GM19238 (cell line): ENCODE data around the gene HAPSTR1.
A peak's percentile ranks its signal among the peaks of the same experiment; 100 is the strongest.
"Not testable (repeated sequence)": the region's sequence is repeated elsewhere in the genome, so short reads cannot be mapped to it uniquely, and the experiment has no call there.

Experiments used
- DNase-seq: peaks from one replicate; pipeline ENCODE4 v3.0.0; 2011; ENCODE audit warnings: low spot score; ENCODE audit not compliant: insufficient read length

The HAPSTR1 gene

DNA sequence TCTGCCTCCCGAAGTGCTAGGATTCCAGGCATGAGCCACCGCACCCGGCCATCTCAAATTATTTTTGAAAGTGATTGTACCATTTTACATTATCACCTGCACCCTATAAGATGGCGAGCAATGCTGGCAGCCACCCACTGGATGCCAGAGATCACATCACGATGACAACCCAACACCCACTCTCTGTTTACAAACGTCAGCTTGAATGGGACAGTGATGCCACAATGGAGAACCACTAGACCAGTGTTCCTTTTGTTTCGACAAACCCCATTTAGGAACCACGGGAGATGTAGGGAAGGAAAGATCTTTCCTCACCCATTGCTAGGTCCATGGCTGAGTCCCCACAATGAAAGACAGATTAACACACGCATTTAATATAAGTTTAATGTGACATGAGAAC, 20.1 kb upstream of the HAPSTR1 start:
- DNase-seq = no peak

DNA sequence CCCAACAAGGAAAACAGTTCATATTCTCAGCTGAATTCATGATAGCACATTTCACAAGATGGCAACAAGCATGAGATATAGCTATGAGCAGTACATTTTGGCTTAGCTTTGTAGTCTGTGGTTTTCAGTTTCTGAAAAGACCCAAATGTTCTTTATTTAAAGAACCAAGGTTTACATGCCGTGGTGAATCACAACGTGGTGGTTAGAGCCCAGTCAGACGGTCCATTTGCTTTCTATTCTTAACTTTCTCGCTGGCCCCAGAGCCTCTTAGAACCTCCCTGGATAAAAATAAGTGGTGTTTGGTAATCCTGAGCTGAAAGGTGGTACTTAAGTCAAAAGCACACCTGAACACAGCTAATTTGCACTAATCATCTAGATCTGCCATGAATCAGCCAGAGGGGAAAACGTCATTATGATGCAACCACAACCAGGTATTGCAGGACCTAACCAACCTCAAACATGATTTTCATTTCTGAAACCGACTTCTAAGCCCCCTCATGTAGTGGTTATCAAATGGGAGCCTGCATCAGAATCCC, 18.6 kb upstream of the HAPSTR1 start:
- no peak for DNase-seq

DNA sequence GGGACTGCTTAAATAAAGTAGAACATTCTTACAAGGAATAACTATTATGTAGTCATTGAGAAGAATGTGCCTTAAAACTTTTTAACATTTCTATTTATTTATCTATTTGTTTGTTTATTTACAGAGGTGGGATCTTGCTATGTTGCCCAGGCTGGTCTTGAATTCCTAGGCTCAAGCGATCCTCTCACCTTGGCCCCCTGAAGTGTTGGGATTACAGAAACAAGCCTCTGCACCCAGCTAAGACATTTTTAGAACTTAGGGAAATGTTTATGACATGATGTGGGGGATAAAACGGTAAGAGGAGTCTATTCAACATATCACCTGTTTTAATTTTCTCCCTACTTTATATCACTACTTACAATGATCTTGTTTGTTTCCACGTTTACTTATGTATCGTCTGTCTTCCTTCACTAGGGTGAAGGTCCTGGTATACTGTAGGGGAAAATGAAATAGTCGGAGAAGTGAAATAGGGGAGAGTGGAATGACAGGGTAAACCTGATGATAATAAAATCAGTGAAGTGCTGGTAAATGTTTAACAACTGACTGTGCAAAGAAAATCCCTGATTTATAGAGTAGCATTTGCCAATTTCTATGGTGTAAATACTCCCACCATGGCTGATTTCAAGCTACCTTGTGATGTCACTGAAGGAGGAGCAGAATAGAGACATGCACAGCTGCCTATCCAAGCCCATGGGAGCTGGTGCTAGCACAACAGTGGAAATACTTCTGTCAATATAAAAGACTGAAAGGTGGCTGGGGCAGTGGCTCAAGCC, 16.0 kb upstream of the HAPSTR1 start:
- DNase-seq = no peak

DNA sequence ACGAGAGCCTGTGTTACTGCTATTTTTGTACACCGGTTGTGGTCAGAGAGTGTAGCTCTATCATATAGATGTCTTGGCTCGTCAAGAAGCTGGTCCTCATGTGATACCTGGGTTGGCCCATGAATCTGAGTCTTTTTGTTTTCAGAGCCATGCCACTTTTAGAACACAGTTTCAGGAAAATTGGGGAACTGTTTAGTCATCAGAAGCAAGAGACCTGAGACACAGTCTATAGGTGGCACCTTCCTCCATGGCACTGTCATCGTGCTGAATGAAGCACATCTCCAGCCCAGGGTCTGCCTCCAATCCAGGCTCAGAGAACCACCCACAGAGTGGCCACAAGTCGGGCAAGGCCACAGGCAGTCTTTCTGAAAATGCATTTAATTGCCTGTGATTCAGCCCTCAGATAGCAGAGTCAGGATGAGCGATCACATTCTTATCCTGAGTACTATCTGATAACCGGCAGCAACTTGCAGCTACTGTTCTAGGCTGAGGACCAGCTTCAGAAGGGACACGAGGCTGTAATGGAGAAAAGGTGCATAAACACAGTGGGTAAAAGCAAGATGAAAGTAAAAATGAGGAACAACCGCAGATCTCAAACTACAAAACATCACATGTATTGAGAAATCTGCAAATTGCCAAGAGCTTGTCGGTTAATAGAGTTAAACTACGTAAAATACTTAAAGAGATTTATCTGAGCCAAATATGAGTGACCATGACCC, 14.2 kb upstream of the HAPSTR1 start:
- no peak for DNase-seq

DNA sequence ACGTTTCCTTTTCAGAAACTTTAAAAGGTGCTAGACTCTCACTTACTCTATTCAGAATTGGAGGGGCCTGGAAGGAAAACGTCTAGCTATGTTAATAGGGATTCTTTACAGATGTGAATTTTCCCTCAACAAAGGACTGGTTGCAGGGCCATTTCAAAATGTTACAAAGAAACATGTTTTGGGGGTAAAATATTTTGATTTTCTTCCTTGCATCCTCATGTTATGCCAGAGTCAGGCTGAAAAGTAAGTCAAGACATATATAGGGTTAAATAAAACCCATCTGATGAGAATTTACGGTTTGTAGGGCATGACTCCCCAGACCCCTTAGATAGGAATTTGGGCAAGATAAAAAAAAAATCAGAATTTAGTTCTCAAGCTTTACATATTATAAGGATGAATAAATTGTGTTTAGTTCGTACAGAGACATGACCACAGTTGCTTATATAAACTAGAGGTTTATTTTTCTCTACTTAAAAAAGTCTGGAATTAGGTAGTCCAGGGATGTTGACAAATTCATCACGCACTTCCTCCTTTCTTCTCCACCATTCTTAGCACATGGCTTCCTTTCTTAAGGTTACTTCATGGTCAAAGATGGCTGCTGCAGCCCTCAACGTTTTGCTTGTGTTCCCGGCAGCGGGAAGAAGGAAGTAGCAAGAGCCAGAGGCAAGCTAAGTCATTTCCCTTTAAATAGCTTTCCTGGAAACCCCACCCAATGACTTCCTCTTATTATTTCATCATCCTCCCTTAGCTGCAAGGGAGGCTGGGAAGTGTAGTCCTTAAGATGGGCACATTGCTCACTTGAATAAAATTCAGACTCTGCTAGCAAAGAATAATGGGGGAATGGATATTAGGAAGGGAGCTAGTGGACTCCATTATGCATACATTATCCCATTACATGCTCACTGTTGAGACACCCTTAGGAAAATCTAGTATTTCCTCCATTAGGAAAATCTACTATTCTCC, 12.7 kb upstream of the HAPSTR1 start:
- peak; percentile 39 for DNase-seq

DNA sequence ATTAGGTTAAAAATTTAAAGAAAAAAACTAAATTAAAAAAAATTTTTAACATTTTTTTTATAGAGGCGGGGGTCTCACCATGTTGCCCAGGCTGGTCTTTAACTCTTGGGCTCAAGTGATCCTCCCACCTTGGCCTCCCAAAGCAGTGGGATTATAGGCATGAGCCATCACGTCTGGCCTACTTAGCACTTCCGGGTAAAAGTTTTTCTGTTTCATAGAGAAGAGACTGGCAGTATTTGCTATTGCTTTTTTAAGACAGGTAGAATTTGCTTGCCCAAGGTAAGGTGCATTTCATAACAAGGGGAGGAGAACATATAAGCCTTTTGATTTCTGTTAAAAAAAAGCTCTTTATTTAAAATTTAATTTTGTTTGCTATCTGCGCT, 12.0 kb upstream of the HAPSTR1 start:
- DNase-seq = no peak

DNA sequence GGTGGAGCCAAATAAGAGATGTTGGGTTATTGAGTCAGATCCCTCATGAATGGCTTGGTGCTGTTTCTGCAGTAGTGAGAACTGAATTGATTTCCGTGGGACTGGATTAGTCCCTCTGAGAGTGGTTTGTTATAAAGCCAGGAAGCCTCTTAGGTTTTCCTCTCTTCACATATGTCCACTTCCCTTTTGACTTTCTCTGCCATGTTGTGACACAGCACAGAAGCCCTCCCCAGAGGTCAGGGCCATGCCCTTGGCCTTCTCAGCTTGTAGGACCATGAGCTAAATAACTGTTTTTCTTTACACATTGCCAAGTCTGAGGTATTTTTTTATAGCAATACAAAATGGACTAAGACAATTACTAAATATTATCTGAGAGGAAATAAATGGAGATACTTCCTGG, 10.3 kb upstream of the HAPSTR1 start:
- no peak for DNase-seq

DNA sequence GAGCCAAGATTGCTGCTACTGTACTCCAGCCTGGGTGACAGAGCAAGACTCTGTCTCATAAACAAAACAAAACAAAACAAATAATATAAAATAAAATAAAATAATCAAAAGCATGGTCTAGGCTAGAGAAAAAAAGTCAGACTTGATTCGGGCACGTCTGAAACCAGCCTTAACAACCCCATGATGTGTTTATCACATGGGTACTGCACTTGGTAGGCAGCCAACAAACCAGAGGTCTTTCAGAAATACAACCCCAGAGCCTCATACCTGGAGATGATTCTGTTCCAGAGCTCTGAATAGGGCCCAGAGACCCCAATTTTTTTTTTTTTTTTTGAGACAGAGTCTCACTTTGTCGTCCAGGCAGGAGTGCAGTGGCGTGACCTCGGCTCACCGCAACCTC, 9.6 kb upstream of the HAPSTR1 start:
- DNase-seq = no peak

DNA sequence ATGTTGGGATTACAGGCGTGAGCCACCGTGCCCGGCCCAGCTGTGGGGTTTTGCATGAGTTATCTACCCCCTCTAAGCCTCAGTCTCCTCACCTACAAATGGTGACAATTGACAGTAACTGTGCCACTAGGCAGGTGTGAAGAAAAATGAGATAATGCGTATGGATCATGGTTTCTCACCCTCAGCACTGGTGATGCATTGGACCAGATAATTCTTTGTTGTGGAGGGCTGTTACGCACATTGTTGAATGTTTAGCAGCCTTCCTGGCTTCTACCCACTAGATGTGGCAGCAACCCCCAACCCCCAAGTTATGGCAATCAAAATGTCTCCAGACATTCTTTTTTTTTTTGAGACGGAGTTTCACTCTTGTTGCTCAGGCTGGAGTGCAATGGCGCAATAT, 9.0 kb upstream of the HAPSTR1 start:
- no peak for DNase-seq

DNA sequence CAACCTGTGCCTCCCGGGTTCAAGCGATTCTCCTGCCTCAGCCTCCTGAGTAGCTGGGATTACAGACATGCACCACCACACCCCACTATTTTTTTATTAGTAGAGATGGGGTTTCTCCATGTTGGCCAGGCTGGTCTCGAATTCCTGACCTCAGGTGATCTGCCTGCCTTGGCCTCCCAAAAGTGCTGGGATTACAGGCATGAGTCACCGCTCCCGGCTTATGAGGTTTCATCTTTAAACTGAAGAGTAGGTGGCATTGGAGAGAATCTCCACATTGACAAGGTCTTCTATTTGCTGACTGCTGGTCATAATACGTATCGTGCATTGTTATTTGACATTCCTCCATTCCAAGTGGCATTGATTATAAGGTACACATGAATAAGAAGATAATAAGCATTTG, 3.7 kb upstream of the HAPSTR1 start:
- DNase-seq = not testable (repeated sequence)

DNA sequence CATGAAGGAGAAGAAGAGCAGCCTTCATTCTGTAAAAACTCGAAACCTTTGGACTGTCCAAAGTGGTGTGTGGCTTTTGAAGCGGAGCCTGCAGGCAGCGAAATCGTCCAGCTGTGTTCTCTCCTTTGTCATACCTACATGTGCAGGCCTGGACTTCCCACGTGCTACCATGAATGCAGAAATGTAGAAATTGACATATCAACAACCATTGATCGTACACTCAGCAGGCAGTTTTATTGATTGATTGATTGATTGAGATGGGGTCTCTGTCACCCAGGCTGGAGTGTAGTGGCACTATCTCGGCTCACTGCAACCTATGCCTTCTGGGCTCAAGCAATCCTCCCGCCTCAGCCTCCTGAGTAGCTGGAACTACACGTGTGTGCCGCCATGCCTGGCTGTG, 2.6 kb upstream of the HAPSTR1 start:
- DNase-seq = no peak

DNA sequence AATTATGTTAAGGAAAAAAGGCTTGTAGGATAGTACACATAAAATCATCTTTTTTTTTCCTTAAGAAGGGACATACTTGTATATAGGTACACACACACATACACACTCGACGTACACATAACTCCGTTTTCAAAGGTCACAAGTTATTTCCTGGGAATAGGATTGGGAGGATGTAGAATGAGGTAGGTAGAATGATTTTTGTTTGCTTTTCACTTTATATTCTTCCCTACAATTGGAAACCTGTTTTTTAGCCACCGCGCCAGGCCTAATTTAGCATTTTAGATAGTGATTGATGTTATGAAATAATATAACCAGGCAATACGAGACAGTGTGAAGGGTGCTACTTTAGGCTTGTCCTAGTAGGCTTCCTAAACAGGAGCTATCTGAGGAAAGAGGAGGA, 1.8 kb upstream of the HAPSTR1 start:
- no peak for DNase-seq

DNA sequence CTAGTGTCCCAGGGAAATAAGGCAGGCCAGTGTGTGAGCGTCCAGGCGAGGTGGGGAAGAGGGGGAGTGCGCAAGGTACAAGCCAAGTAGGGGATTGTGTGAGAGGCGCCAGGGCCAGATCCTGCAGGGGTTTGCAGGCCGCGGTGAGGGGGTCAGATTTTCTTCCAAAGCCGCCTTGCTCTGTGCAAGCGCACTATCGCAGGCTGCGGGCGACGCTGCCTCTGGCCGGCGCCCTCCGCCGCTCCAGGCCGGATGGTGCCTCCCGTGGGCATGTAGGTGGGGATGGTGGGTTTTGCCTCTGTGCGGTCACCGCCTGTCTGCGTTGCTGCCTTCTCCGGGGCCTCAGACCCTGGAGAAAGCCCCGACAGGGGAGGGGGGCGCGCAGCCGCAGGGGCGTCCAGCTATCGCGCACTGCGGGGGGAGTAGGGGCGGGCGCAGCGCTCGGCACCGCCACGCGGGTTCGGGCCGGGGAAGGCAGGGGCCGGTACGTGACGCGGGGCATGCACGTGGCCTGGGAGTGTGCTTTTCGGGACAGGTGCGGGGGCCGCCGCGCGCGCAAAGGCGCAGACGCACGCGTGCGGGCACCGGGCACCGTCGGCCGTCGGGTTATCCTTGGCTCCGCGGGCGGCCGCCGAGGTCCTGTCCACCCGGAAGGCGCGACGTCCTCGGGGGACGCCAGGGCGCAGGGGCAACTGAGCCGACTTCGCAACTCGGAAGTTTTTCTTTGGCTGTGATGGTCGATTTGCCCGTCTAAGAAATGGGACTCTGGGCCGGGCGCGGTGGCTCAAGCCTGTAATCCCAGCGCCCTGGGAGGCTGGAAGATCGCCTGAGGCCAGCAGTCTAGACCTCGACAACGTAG, 1.1 kb upstream of the HAPSTR1 start:
- no peak for DNase-seq

DNA sequence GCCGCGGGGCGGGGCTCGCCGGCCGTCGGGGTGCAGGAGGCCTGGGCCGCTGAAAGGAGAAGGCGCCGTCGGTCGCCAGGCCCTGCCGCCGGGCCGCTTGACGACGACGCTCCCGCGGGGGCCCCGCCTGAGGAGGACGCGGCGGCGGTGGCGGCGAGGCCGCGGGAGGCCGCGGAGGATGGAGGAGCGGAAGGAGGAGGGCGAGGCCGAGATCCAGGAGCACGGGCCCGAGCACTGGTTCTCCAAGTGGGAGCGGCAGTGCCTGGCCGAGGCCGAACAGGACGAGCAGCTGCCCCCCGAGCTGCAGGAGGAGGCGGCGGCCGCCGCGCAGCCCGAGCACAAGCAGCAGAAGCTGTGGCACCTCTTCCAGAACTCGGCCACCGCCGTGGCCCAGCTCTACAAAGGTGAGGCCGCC, 430 bp downstream of the HAPSTR1 start:
- no peak for DNase-seq

DNA sequence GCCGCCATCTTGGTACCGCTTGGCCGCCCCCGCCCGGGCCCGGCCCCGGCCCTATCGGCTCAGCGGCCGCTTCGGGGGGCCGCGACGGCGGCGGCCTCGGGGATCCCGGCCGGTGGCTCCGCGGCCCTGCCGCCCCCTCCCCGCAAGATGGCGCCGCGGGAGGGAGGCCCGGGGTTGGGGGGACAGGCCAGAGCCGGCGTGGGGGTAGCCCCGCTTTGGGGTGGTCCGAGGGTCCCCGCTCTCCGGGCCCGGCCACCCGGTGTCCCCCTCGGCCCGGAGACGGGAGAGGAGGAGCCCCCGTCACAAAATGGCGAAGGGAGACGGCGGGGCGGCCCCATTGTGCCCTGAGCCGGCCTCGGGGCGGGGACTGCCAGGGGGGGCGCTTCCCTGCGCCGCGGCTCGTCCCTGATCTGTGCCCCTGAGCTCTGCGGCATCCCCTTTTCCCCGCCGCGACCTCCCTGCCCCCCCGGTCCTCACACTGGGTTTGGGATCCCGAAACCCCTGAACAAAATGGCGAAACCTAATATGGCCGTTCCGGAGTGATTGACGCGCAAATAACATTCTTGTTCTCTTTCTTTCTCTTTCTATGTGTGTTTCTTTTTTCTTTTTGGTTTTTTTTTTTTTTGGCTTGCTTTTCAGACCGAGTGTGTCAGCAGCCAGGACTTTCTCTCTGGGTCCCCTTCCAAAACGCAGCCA, 986 bp downstream of the HAPSTR1 start:
- peak; percentile 37 for DNase-seq

DNA sequence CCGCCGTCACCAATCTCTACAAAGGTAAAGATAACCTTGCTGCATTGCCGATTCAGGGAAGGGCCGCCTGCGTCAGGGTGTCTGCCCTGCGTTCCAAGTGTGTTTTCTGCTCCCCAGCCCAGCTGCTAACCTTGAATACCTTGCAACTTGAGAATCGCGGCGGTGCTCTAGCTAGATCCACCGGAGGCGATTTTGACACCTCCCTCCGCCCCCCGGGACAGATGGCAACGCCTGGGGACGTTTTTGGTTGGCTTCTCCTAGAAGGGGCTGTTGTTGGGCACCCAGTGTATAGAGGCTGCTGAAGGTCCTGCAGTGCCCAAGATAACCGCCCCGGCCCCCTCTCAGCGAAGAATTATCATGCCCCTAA, 1.5 kb downstream of the HAPSTR1 start:
- no peak for DNase-seq

DNA sequence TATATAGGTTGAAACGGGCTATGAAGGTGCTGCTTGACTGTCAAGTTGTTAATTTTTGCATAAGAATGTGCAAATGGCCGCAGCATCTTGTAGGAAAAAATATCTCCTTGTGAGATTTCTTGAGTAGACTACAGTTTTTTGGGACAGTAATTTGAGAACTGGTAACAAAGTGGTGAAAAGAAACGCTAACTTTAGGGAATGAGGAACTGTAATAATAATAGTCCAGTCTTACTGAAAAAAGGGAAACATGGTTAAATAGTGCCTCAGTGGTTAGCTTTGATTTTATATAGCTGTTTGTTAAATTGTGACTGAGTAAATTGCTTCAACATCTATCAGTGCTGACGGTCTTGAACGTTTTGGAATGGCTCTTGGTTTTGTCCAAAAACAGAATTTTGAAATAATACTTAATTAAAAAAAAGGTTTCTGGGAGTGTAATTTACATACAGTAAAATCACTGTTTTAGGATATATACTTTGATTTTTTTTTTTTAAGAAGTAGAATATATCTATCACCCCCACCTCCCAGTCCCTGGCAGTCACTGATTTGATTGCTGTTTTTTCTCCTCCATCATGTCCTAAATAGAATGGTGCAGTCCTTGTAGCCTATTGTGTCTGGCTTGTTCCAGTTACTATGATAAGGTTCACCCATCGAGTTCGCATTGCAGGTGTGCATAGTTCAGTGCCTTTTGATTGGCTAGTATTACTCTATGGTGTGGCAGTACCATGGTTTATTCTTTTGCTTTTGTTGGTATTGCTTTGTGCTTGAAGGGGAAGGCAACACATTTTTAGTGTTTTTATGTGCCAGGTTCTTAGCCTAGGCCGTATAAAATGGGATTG, 2.8 kb downstream of the HAPSTR1 start:
- no peak for DNase-seq

DNA sequence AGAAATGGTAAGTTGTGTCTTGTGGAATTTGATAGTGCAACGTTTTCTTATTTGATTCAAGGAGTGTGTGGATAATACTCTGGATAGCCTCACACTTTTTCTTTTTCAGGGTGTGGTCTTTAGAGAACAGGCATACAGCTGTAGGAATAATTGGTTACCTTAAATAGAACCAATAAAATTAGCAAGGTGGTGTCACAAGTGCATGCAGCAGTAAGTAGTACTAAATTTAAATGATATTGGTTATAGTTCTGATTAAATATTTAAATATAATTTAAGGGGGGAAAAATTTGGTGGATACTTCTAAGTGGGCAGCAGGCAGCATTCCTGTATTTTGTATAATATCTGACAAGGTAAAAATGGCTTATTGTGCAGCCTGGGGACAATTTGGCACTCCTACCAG, 3.7 kb downstream of the HAPSTR1 start:
- no peak for DNase-seq

DNA sequence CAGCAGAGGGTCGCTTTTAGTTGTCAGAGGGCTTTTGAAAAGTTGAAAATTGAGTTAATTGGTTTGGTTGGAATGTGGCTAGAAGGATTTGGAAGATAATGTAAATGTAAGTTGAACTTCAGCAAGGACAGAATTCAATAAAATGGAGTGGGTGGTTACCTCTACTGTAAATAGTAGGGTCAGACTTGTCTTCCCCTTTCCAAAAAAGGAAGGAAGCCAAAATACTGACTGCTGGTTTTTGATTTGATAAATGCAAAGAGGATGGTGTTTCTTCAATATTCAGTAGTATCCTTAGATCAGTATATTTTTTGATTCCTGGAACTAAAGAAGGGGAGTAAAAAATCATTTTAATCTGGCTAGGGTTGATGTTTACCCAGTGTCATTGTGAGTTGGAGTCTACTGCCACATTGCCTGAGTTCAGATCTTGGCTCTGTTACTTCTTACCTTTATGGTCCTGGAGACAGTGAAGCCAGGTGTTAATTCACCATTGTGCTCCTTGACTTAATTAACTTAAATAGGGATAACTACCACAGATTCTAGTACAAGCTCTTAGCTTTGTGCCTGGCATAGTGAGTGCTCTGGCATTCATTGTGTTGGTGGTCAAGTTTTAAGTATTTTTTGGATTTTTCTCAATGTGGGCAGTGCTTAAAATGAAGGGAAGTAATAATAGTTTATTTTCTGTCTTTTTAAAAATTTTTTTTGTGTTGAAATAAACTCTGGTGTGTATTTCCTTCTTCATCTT, 4.4 kb downstream of the HAPSTR1 start:
- DNase-seq = no peak
